Endothelial cell (in vitro differentiated cells): ENCODE data around the gene TELO2. TPM values are rescaled to one million over a fixed set of nuclear protein-coding genes. Genes with fewer than 3 reads are reported as not detected.

ENCODE experiments used
- DNase-seq: peaks from one replicate; pipeline ENCODE4 v3.0.0; 2021; ENCODE audit warnings: low spot score
- H3K27ac Mint-ChIP-seq: one replicate; pipeline ENCODE4 v1.8.0; 2021; ENCODE audit warnings: mixed read lengths, inconsistent platforms; ENCODE audit not compliant: unreplicated experiment
- H3K27me3 Mint-ChIP-seq: one replicate; pipeline ENCODE4 v1.8.0; 2021; ENCODE audit warnings: mild to moderate bottlenecking, moderate library complexity, mixed read lengths, inconsistent platforms; ENCODE audit not compliant: unreplicated experiment
- H3K36me3 Mint-ChIP-seq: one replicate; pipeline ENCODE4 v1.8.0; 2021; ENCODE audit warnings: mild to moderate bottlenecking, low read depth, mixed read lengths, inconsistent platforms; ENCODE audit not compliant: unreplicated experiment
- H3K4me1 Mint-ChIP-seq: one replicate; pipeline ENCODE4 v1.8.0; 2021; ENCODE audit warnings: mild to moderate bottlenecking, mixed read lengths, inconsistent platforms; ENCODE audit not compliant: unreplicated experiment
- H3K4me3 Mint-ChIP-seq: one replicate; pipeline ENCODE4 v1.8.0; 2021; ENCODE audit warnings: mild to moderate bottlenecking, mixed read lengths, inconsistent platforms; ENCODE audit not compliant: unreplicated experiment
- H3K9me3 Mint-ChIP-seq: one replicate; pipeline ENCODE4 v1.8.0; 2021; ENCODE audit warnings: mixed read lengths, inconsistent platforms; ENCODE audit not compliant: unreplicated experiment
- CTCF ChIP-seq: fragments of 200-600 bp; sonication (generic); IDR thresholded peaks from one replicate; pipeline ENCODE4 v1.5.0; 2021; ENCODE audit warnings: antibody characterized with exemption; ENCODE audit not compliant: unreplicated experiment
- total RNA-seq: library from RNA; stranded (reverse); fragmentation: NEBNext Ultra II Directional; extraction: Animal tissue kit (Norgen Biotek cat#: 25700); gene quantifications from one replicate; pipeline ENCODE4 v1.2.1, GENCODE V29; 2021; ENCODE audit not compliant: unreplicated experiment

The TELO2 gene
- total RNA-seq, 1 donor from 2014 or later = 64.5 TPM

GRCh38 chr16:1545044-1546040 is 52.2 kb downstream of the TELO2 start:
- Mint-ChIP-seq H3K27ac (peak overlapping the region; percentile 88), H3K36me3 (peaks cover 45% of the 10 kb centered on the region), H3K4me1 (peaks cover 74% of the 10 kb centered on the region), H3K27me3 (peaks cover 6% of the 10 kb centered on the region), H3K9me3 (no peaks in the 10 kb centered on the region), H3K4me3 (peak overlapping the region; percentile 5)
- no peak for TF ChIP-seq CTCF
- DNase-seq = peak; percentile 46

DNA sequence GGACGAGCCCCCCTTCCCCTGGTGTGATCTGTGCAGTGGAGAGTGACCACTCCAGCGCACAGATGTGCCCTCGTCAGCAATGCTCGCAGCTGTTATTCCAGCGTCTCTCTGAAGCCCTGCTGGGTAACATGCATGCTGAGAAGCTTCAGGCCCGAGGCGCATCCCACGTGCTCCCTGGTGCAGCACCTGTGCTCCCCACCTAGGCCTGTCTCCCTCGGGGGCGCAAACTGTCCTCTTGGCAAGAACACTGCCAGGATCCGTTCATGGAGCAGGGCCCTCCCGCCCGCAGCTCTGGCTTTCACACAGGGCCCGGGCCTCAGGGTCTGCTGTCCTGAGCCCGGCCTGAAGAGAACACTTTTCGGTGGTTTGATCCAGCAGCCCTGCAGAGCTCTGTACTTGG is 53.3 kb downstream of the TELO2 start:
- peaks cover 69% of the 10 kb centered on the region for H3K4me1 Mint-ChIP-seq
- no peaks in the 10 kb centered on the region for H3K9me3 Mint-ChIP-seq
- no peak for TF ChIP-seq CTCF
- no peak overlapping the region for H3K4me3 Mint-ChIP-seq
- DNase-seq = no peak
- peaks cover 42% of the 10 kb centered on the region for H3K36me3 Mint-ChIP-seq
- peak overlapping the region; percentile 97 for H3K27ac Mint-ChIP-seq
- H3K27me3 Mint-ChIP-seq = peaks cover 6% of the 10 kb centered on the region

- TF ChIP-seq CTCF = no peak
- Mint-ChIP-seq H3K4me3 (peak overlapping the region; percentile 76), H3K27ac (peak overlapping the region; percentile 97), H3K4me1 (peaks cover 61% of the 10 kb centered on the region), H3K27me3 (peaks cover 8% of the 10 kb centered on the region), H3K36me3 (peaks cover 49% of the 10 kb centered on the region), H3K9me3 (no peaks in the 10 kb centered on the region)
- DNase-seq = peak; percentile 42
Measured at GRCh38 chr16:1548233-1548632, 55.1 kb downstream of the TELO2 start.

DNA sequence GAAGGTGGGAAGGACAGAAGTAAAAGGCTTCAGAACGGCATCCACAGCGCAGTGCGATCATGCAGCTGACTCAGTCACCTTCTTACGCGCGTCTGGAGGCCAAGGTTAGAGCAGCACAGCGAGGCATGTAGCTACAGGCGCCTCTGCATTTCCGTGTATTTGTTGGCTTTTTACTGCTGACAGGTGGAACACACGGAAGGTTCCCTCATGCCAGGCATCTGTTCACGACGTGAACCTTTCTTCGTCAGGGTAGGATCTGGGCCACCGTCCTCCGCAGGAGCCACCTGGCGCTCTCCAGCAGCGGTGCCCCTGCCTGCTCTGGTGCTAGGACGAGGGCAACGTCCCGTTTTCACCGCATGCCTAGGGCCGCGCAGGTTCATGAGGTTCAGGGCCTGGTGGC is 55.6 kb downstream of the TELO2 start:
- Mint-ChIP-seq H3K27me3 (peaks cover 8% of the 10 kb centered on the region), H3K36me3 (peaks cover 49% of the 10 kb centered on the region), H3K27ac (peak overlapping the region; percentile 97), H3K4me1 (peaks cover 57% of the 10 kb centered on the region), H3K4me3 (peak overlapping the region; percentile 76), H3K9me3 (no peaks in the 10 kb centered on the region)
- no peak for DNase-seq
- TF ChIP-seq CTCF = no peak

DNA sequence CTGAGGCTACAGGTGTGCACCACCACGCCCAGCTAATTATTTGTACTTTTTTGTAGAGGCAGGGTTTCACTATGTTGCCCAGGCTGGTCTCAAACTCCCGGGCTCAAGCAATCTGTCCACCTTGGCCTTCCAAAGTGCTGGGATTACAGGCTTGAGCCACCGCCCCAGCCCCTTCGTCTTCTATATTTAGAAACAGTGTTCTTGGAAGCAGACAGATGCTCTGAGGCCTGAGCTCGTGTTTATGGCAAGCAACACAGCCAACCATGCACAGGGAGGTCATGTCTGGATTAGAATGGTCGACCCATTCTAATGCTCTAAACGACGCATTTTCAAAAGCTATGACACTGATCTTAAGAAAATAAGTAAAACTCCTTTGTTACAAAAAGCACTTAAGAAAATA is 56.9 kb downstream of the TELO2 start:
- no peak for TF ChIP-seq CTCF

More for the DNA sequence above, 56.9 kb downstream of the TELO2 start:
- Mint-ChIP-seq H3K27ac (no peak overlapping the region), H3K27me3 (peaks cover 11% of the 10 kb centered on the region), H3K36me3 (peaks cover 53% of the 10 kb centered on the region), H3K4me3 (no peak overlapping the region), H3K9me3 (no peaks in the 10 kb centered on the region), H3K4me1 (peaks cover 52% of the 10 kb centered on the region)
- DNase-seq = no peak
